ENCODE measurements around the gene PRKAR2A.

DNA sequence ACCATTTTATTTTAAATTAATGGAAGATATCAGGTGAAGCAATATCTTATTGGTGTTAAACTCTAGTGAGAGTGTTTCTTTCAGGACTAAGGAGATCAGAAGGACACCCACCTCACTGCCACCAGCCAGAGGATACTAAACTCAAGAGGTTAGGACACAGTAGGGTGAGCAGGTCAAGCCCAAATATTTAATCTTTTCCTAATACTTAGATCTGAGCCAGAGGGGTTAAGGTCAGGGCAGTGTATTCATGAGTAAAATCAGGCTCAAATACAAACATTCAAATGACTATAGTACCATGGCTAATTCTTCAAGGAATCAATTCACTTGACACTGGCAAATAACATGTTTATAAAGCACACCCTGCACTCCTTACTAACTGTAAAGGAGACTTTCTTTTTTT, 65.6 kb downstream of the PRKAR2A start:
- TF ChIP-seq TAF1 (IDR thresholded peaks at IDR 0.05; ENCODE audit: borderline replicate concordance, low read depth, low read length) (no peak), CTCF (IDR thresholded peaks at IDR 0.05) (no peak), YY1 (IDR thresholded peaks at IDR 0.05; ENCODE audit: low read depth) (no peak), ELF1 (IDR thresholded peaks at IDR 0.05) (no peak), GATA2 (CRISPR knock-in tag; IDR thresholded peaks at IDR 0.05) (no peak)
- TF ChIP-seq, protein P1, sequence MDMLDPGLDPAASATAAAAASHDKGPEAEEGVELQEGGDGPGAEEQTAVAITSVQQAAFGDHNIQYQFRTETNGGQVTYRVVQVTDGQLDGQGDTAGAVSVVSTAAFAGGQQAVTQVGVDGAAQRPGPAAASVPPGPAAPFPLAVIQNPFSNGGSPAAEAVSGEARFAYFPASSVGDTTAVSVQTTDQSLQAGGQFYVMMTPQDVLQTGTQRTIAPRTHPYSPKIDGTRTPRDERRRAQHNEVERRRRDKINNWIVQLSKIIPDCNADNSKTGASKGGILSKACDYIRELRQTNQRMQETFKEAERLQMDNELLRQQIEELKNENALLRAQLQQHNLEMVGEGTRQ (IDR thresholded peaks at IDR 0.05; ENCODE audit: borderline replicate concordance, low read depth, low read length): no peak
